ENCODE data around the gene PORCN.

The PORCN gene

GRCh38 chrX:48471504-48471903 lies 37.3 kb upstream of the PORCN start:
- Histone ChIP-seq H2AFZ (ENCODE audit: low read length) (no peak overlapping the region), H3K27ac (ENCODE audit: low read depth, low read length, poor library complexity, severe bottlenecking) (no peak overlapping the region), H3K4me2 (ENCODE audit: low read length) (no peak overlapping the region), H3K9ac (ENCODE audit: low read length) (no peak overlapping the region), H3K9me3 (ENCODE audit: low read length) (no peaks in the 10 kb centered on the region), H4K20me1 (ENCODE audit: insufficient read depth, low read length) (no peaks in the 10 kb centered on the region), H3K4me3 (ENCODE audit: low read depth, low read length, poor library complexity, severe bottlenecking) (no peak overlapping the region), H3K27me3 (ENCODE audit: insufficient read depth, low read length) (no peaks in the 10 kb centered on the region), H3K79me2 (ENCODE audit: insufficient read depth, low read length) (peaks cover 5% of the 10 kb centered on the region), H3K9me2 (ENCODE audit: low read depth, low read length) (no peaks in the 10 kb centered on the region), H3K4me1 (ENCODE audit: insufficient read depth, low read length, severe bottlenecking) (peaks cover 33% of the 10 kb centered on the region), H3K36me3 (ENCODE audit: insufficient read depth, low read length) (no peaks in the 10 kb centered on the region), H3F3A (ENCODE audit: insufficient read depth, low read length) (no peaks in the 10 kb centered on the region)
- no peak for TF ChIP-seq EZH2 (IDR thresholded peaks at IDR 0.05; ENCODE audit: borderline replicate concordance, low read length)
- TF ChIP-seq, protein P1, sequence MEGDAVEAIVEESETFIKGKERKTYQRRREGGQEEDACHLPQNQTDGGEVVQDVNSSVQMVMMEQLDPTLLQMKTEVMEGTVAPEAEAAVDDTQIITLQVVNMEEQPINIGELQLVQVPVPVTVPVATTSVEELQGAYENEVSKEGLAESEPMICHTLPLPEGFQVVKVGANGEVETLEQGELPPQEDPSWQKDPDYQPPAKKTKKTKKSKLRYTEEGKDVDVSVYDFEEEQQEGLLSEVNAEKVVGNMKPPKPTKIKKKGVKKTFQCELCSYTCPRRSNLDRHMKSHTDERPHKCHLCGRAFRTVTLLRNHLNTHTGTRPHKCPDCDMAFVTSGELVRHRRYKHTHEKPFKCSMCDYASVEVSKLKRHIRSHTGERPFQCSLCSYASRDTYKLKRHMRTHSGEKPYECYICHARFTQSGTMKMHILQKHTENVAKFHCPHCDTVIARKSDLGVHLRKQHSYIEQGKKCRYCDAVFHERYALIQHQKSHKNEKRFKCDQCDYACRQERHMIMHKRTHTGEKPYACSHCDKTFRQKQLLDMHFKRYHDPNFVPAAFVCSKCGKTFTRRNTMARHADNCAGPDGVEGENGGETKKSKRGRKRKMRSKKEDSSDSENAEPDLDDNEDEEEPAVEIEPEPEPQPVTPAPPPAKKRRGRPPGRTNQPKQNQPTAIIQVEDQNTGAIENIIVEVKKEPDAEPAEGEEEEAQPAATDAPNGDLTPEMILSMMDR (IDR thresholded peaks at IDR 0.05; ENCODE audit: low read length): no peak

DNA sequence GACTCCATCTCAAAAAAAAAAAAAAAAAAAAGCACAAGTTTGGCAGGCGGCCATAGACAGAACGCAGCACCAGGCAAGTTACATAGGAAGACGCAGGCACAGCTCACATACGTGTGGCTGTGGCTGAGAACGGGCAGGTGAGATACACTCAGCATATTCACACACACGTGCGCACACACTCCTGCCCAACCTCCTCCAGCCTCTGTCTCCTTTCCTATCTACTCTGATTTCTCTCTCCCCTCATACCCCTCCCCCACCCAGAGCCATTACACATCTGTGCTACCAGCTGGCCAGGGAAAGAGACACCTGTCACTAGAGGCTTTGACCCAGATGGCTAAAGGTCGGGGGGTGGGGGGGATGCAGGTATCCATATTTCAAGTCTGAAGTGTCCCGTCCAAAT lies 36.6 kb upstream of the PORCN start:
- H2AFZ ChIP-seq (ENCODE audit: low read length): no peak overlapping the region

DNA sequence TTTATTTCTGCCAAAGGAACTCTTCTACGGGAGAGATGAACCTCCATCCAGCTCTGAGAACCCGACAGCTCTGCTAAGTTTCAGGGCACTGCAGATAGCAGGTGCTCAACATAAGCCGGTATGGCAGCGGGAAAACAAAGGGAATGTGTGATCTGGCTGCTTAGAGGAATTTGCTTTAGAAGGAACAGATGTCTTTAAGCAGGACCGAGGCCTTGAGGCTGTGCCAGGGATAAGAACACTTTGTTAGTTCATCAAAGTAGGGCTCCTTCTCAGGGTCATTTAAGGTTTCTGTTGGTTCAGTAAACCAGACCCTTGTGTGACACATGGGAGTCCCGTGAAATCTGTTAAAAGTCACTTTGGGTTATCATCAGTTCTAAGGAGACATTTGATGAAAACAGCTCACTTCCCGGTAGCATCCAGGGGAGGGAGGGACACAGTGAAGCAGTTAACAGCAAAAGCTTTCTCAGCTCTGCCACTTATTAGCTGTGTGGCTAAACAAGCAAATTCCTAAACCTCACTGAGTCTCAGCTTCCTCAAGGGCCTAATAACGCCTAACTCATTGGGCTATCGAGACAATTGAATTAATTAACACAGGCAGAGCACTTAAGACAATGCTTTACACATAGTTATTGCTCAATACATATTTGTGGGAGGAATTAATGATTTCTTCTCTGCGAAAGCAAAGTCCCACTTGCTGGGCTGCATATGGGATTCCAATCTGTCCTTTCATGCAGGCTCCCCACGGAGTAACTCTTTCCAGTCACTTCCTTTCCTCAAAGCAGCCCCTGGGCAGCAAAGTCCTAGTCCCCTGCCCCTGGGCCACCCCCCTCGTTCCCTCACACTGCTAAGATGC lies 35.7 kb upstream of the PORCN start:
- H3K9ac ChIP-seq (ENCODE audit: low read length): no peak overlapping the region
- no peak overlapping the region for H2AFZ ChIP-seq (ENCODE audit: low read length)
- H3K27ac ChIP-seq (ENCODE audit: low read depth, low read length, poor library complexity, severe bottlenecking): no peak overlapping the region
- H3K4me2 ChIP-seq (ENCODE audit: low read length): no peak overlapping the region
- H3K4me3 ChIP-seq (ENCODE audit: low read depth, low read length, poor library complexity, severe bottlenecking): no peak overlapping the region
- H4K20me1 ChIP-seq (ENCODE audit: insufficient read depth, low read length): no peaks in the 10 kb centered on the region
- H3K9me3 ChIP-seq (ENCODE audit: low read length): no peaks in the 10 kb centered on the region
- peaks cover 15% of the 10 kb centered on the region for H3K79me2 ChIP-seq (ENCODE audit: insufficient read depth, low read length)
- no peaks in the 10 kb centered on the region for H3K27me3 ChIP-seq (ENCODE audit: insufficient read depth, low read length)
- H3K4me1 ChIP-seq (ENCODE audit: insufficient read depth, low read length, severe bottlenecking): peaks cover 27% of the 10 kb centered on the region
- H3K9me2 ChIP-seq (ENCODE audit: low read depth, low read length): no peaks in the 10 kb centered on the region
- no peaks in the 10 kb centered on the region for H3K36me3 ChIP-seq (ENCODE audit: insufficient read depth, low read length)
- no peaks in the 10 kb centered on the region for H3F3A ChIP-seq (ENCODE audit: insufficient read depth, low read length)
- TF ChIP-seq, protein P1 (IDR thresholded peaks at IDR 0.05; ENCODE audit: low read length): no peak
- no peak for TF ChIP-seq EZH2 (IDR thresholded peaks at IDR 0.05; ENCODE audit: borderline replicate concordance, low read length)

More for the DNA sequence above, 36.6 kb upstream of the PORCN start:
- Histone ChIP-seq H3K9me3 (ENCODE audit: low read length) (no peaks in the 10 kb centered on the region), H3K4me2 (ENCODE audit: low read length) (no peak overlapping the region), H3K27me3 (ENCODE audit: insufficient read depth, low read length) (no peaks in the 10 kb centered on the region), H3K4me3 (ENCODE audit: low read depth, low read length, poor library complexity, severe bottlenecking) (no peak overlapping the region), H3K79me2 (ENCODE audit: insufficient read depth, low read length) (peaks cover 12% of the 10 kb centered on the region), H4K20me1 (ENCODE audit: insufficient read depth, low read length) (no peaks in the 10 kb centered on the region), H3K4me1 (ENCODE audit: insufficient read depth, low read length, severe bottlenecking) (peaks cover 33% of the 10 kb centered on the region), H3K27ac (ENCODE audit: low read depth, low read length, poor library complexity, severe bottlenecking) (no peak overlapping the region), H3K9me2 (ENCODE audit: low read depth, low read length) (no peaks in the 10 kb centered on the region), H3F3A (ENCODE audit: insufficient read depth, low read length) (no peaks in the 10 kb centered on the region), H3K36me3 (ENCODE audit: insufficient read depth, low read length) (no peaks in the 10 kb centered on the region), H3K9ac (ENCODE audit: low read length) (no peak overlapping the region)
- TF ChIP-seq, protein P1 (IDR thresholded peaks at IDR 0.05; ENCODE audit: low read length): no peak
- TF ChIP-seq EZH2 (IDR thresholded peaks at IDR 0.05; ENCODE audit: borderline replicate concordance, low read length): no peak
